Activated T-cell treated with anti-CD3 and anti-CD28 coated beads, Interleukin-2, amount 50 U/mL, for 72 hours (primary cell): ENCODE measurements around the gene HES4. TPM values are rescaled to one million over a fixed set of nuclear protein-coding genes. Genes with fewer than 3 reads are reported as not detected.
"Not testable (repeated sequence)": the region's sequence is repeated elsewhere in the genome, so short reads cannot be mapped to it uniquely, and the experiment has no call there.

ENCODE experiments used
- ATAC-seq, 2 donors: fragments of 150-1000 bp; cut with Tn5 transposase; replicated peaks in 1 of 2; 2 replicates each; pipeline ENCODE4 v1.10.0; 2021; ENCODE audit warnings: moderate library complexity in 2 of 2, mild to moderate bottlenecking in 1 of 2
- DNase-seq, 2 donors: peaks; one replicate each; pipeline ENCODE4 v3.0.0; 2021 to 2022; ENCODE audit warnings: mixed read lengths in 1 of 2
- H3K27ac Mint-ChIP-seq: one replicate; pipeline ENCODE4 v1.8.0; 2022; ENCODE audit warnings: mild to moderate bottlenecking, moderate library complexity, mixed read lengths
- H3K27me3 Mint-ChIP-seq: one replicate; pipeline ENCODE4 v1.8.0; 2022; ENCODE audit warnings: low read depth, mixed read lengths
- H3K36me3 Mint-ChIP-seq, 2 donors: one replicate each; pipeline ENCODE4 v1.8.0; 2022; ENCODE audit warnings: mixed read lengths in 2 of 2, mild to moderate bottlenecking in 1 of 2; ENCODE audit not compliant: insufficient read depth in 2 of 2
- H3K4me1 Mint-ChIP-seq: one replicate; pipeline ENCODE4 v1.8.0; 2022; ENCODE audit warnings: low read depth, mixed read lengths
- H3K4me3 Mint-ChIP-seq, 2 donors: one replicate each; pipeline ENCODE4 v1.8.0; 2022; ENCODE audit warnings: mild to moderate bottlenecking in 2 of 2, mixed read lengths in 2 of 2, moderate library complexity in 2 of 2
- H3K9me3 Mint-ChIP-seq, 2 donors: one replicate each; pipeline ENCODE4 v1.8.0; 2022; ENCODE audit warnings: mixed read lengths in 2 of 2
- total RNA-seq, 2 donors: library from RNA; stranded (reverse); gene quantifications; one replicate each; pipeline ENCODE4 v1.2.3, GENCODE V29; 2022

Gene HES4
- total RNA-seq, 2 donors from 2014 or later: 7.8 to 9.9 TPM

DNA sequence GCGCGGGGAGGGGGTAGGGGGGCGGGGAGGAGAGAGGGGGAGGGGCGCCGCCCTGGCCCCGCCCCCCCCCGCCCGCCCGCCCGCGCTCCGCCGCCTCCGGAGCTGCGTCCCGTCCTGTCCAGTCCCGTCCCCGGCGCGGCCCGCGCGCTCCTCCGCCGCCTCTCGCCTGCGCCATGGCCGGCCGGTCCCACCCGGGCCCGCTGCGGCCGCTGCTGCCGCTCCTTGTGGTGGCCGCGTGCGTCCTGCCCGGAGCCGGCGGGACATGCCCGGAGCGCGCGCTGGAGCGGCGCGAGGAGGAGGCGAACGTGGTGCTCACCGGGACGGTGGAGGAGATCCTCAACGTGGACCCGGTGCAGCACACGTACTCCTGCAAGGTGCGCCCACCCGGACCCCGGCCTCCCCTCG lies 20.1 kb upstream of the HES4 start, which contains the start of gene AGRN:
AGRN (plus strand) TSS at position 121 of the 405 bp plus-strand sequence; CDS start at position 174, 53 bp downstream.
- Mint-ChIP-seq H3K36me3 (peaks cover 0 to 3% of the 10 kb centered on the region in 2 donors), H3K9me3 (no peaks in the 10 kb centered on the region), H3K27ac (no peak within 1 kb of the TSS), H3K4me3 (peak within 1 kb of the TSS; percentile 50 to 72), H3K27me3 (peaks cover 7% of the 10 kb centered on the region), H3K4me1 (peaks cover 12% of the 10 kb centered on the region)
- peak; percentile 46 to 53 for ATAC-seq
- peak; percentile 39 to 52 for DNase-seq

- H3K4me1 Mint-ChIP-seq: peaks cover 18% of the 10 kb centered on the region
- H3K4me3 Mint-ChIP-seq: peak overlapping the region; percentile 43 to 64
- DNase-seq (peak; percentile 83 to 87), ATAC-seq (peak; percentile 82)
- H3K27me3 Mint-ChIP-seq: peaks cover 7% of the 10 kb centered on the region
- H3K9me3 Mint-ChIP-seq: no peaks in the 10 kb centered on the region
- peaks cover 0 to 3% of the 10 kb centered on the region in 2 donors for H3K36me3 Mint-ChIP-seq
- H3K27ac Mint-ChIP-seq: no peak overlapping the region
Measured at GRCh38 chr1:1019122-1019999, 19.5 kb upstream of the HES4 start.

DNA sequence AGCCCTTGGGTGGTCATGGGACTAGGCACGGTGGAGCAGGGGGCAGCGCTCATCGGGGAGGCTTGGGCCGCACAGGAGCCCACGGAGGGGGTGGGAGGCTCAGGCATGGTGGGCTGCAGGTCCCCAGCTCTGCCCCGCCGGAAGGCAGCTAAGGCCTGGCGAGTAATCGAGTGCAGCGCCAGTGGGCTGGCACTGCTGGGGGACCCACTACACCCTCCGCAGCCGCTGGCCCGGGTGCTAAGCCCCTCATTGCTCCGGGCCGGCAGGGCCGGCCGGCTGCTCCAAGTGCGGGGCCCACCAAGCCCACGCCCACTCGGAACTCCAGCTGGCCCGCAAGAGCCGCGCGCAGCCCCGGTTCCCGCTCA lies 18.4 kb upstream of the HES4 start:
- H3K4me3 Mint-ChIP-seq, DNase-seq, H3K27ac Mint-ChIP-seq, H3K9me3 Mint-ChIP-seq, ATAC-seq, H3K27me3 Mint-ChIP-seq, H3K36me3 Mint-ChIP-seq: not testable (repeated sequence)
- H3K4me1 Mint-ChIP-seq: peaks cover 28% of the 10 kb centered on the region

DNA sequence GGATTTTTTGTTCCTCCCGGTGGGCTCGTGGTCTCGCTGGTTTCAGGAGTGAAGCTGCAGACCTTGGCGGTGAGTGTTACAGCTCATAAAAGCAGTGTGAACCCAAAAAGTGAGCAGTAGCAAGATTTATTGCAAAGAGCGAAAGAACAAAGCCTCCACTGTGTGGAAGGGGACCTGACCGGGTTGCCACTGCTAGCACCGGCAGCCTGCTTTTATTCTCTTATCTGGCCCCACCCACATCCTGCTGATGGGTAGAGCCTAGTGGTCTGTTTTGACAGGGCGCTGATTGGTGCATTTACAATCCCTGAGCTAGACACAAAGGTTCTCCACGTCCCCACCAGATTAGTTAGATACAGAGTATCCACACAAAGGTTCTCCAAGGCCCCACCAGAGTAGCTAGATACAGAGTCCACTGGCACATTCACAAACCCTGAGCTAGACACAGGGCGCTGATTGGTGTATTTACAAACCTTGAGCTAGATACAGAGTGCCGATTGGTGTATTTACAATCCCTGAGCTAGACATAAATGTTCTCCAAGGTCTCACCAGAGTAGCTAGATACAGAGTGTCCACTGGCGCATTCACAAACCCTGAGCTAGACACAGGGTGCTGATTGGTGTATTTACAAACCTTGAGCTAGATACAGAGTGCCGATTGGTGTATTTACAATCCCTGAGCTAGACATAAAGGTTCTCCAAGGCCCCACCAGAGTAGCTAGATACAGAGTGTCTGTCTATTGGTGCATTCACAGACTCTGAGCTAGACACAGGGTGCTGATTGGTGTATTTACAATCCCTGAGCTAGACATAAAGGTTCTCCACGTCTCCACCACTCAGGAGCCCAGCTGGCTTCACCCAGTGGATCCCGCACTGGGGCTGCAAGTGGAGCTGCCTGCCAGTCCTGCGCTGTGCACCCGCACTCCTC lies 17.8 kb upstream of the HES4 start:
- Mint-ChIP-seq H3K27ac (peak overlapping the region; percentile 59), H3K4me3 (peak overlapping the region; percentile 45 to 53), H3K4me1 (peaks cover 26% of the 10 kb centered on the region)
- H3K36me3 Mint-ChIP-seq, H3K27me3 Mint-ChIP-seq, H3K9me3 Mint-ChIP-seq, ATAC-seq, DNase-seq: not testable (repeated sequence)

GRCh38 chr1:1014799-1015681 lies 15.1 kb upstream of the HES4 start:
- DNase-seq (peak in 1 of 2 donors; percentile 45), ATAC-seq (no peak)
- H3K4me1 Mint-ChIP-seq: peaks cover 24% of the 10 kb centered on the region
- H3K27ac Mint-ChIP-seq: no peak overlapping the region
- H3K4me3 Mint-ChIP-seq: peak overlapping the region; percentile 93 to 96
- peaks cover 3 to 4% of the 10 kb centered on the region in 2 donors for H3K36me3 Mint-ChIP-seq
- H3K9me3 Mint-ChIP-seq: no peaks in the 10 kb centered on the region
- H3K27me3 Mint-ChIP-seq: no peaks in the 10 kb centered on the region

DNA sequence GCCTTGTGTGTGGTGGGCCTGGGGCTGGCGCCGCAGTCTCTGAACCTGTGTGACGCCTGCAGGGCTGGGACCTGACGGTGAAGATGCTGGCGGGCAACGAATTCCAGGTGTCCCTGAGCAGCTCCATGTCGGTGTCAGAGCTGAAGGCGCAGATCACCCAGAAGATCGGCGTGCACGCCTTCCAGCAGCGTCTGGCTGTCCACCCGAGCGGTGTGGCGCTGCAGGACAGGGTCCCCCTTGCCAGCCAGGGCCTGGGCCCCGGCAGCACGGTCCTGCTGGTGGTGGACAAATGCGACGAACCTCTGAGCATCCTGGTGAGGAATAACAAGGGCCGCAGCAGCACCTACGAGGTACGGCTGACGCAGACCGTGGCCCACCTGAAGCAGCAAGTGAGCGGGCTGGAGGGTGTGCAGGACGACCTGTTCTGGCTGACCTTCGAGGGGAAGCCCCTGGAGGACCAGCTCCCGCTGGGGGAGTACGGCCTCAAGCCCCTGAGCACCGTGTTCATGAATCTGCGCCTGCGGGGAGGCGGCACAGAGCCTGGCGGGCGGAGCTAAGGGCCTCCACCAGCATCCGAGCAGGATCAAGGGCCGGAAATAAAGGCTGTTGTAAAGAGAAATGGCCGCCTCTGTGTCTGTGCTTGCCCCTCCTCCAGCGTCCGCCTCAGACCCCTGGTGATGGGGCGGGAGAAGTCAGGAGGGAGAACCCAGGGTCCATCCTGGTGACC lies 14.2 kb upstream of the HES4 start:
- Mint-ChIP-seq H3K4me3 (peak overlapping the region; percentile 93 to 96), H3K36me3 (peaks cover 3 to 4% of the 10 kb centered on the region in 2 donors), H3K9me3 (no peaks in the 10 kb centered on the region), H3K4me1 (peaks cover 26% of the 10 kb centered on the region), H3K27me3 (no peaks in the 10 kb centered on the region), H3K27ac (peak overlapping the region; percentile 87)
- ATAC-seq (no peak), DNase-seq (peak in 1 of 2 donors; percentile 42)

DNA sequence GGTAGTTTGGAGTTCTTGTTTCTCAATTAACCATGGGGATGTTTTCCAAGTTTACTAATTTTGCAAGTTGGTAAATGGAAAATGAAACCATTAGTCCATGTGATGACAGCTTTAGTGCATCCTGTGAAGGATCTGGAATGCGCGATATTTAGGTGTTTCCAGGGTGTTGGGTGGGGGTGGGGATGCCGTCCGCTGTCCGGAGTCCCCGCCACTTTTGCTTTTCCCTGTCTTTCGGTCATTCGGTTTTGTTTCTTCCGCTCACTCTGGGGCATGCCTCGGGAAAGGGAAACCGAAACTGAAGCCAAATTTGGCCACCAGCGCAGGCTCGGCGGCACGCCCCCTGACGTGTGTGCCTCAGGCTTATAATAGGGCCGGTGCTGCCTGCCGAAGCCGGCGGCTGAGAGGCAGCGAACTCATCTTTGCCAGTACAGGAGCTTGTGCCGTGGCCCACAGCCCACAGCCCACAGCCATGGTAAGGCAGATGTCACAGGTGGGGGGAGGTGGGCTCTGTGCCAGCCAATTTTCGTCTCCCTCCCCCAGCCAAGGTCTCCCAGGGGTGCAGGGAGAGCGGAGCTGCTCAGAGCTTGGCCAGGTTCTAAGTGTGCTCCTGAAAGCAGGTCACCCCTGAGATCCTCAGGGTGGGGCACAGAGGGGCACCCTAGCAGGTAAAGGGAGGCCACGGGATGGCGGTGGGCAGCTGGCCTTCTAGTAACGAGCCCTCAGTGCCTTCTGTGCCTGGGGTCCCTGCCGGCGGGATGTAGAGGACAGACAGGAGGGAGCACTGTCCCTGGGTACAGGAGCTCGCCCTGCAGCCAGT lies 13.4 kb upstream of the HES4 start, which contains the start of gene ISG15:
ISG15 (plus strand) TSS at position 393 of the 817 bp plus-strand sequence; CDS start at position 470, 77 bp downstream.
- ATAC-seq: peak; percentile 95
- peak; percentile 89 to 91 for DNase-seq
- no peaks in the 10 kb centered on the region for H3K9me3 Mint-ChIP-seq
- H3K4me3 Mint-ChIP-seq: peak within 1 kb of the TSS; percentile 93 to 96
- no peaks in the 10 kb centered on the region for H3K27me3 Mint-ChIP-seq
- H3K4me1 Mint-ChIP-seq: peaks cover 28% of the 10 kb centered on the region
- peak within 1 kb of the TSS; percentile 87 for H3K27ac Mint-ChIP-seq
- H3K36me3 Mint-ChIP-seq: peaks cover 3 to 4% of the 10 kb centered on the region in 2 donors

GRCh38 chr1:1012736-1013104 lies 12.8 kb upstream of the HES4 start:
- H3K36me3 Mint-ChIP-seq, H3K27me3 Mint-ChIP-seq, H3K9me3 Mint-ChIP-seq, DNase-seq, ATAC-seq: not testable (repeated sequence)
- peak overlapping the region; percentile 93 to 96 for H3K4me3 Mint-ChIP-seq
- H3K27ac Mint-ChIP-seq: peak overlapping the region; percentile 87
- peaks cover 28% of the 10 kb centered on the region for H3K4me1 Mint-ChIP-seq

DNA sequence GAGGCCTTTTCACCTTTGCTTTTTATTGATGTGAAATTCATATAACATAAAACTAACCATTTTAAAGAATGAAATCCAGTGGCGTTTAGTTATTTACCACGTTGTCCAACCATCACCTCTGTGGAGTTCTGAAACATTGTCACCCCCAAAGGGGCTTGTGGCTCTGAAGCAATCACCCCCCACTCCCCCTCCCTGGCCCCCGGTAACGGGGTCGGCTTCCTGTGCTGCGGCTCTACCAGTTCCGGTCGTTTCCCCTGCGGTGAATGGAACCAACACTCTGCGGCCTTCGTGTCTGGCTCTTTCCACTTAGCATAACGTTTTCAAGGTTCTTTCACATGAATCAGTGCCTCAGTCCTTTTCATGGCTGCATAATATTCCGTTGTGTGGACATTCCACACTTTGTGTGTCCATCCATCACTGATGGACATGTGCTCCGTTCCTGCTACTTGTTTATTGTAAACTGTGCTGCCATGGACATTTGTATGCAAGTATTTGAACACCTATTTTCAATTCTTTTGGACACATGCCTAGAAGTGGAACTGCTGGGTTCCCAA lies 11.6 kb upstream of the HES4 start:
- Mint-ChIP-seq H3K9me3 (no peaks in the 10 kb centered on the region), H3K27me3 (no peaks in the 10 kb centered on the region), H3K27ac (no peak overlapping the region), H3K4me3 (no peak overlapping the region), H3K36me3 (peaks cover 0 to 4% of the 10 kb centered on the region in 2 donors), H3K4me1 (peaks cover 21% of the 10 kb centered on the region)
- ATAC-seq: no peak
- no peak for DNase-seq

- not testable (repeated sequence) for DNase-seq, H3K4me3 Mint-ChIP-seq
Measured at GRCh38 chr1:1010131-1010530, 10.2 kb upstream of the HES4 start.

More at GRCh38 chr1:1010131-1010530, 10.2 kb upstream of the HES4 start:
- not testable (repeated sequence) for H3K27ac Mint-ChIP-seq, H3K27me3 Mint-ChIP-seq, H3K36me3 Mint-ChIP-seq, H3K9me3 Mint-ChIP-seq, ATAC-seq
- H3K4me1 Mint-ChIP-seq: peaks cover 24% of the 10 kb centered on the region
